EH (cell line): ENCODE measurements around the gene GRID1.
"Not testable (repeated sequence)": the region's sequence is repeated elsewhere in the genome, so short reads cannot be mapped to it uniquely, and the experiment has no call there.

Experiments used
- DNase-seq: peaks from one replicate; pipeline ENCODE4 v3.0.0-alpha.2; 2015; ENCODE audit warnings: low read depth

Gene GRID1

DNA sequence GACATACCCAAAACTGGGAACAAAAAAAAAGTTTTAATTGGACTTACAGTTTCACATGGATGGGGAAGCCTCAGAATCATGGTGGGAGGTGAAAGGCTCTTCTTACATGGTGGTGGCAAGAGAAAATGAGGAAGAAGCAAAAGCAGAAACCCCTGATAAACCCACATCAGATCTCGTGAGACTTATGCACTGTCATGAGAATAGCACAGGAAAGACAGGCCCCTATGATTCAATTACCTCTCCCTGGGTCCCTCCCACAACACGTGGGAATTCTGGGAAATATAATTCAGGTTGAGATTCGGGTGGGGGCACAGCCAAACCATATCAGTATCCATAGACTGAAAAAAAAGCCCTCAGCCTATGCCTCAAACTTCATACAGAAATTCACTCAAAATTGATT lies 647.2 kb downstream of the GRID1 start:
- no peak for DNase-seq

DNA sequence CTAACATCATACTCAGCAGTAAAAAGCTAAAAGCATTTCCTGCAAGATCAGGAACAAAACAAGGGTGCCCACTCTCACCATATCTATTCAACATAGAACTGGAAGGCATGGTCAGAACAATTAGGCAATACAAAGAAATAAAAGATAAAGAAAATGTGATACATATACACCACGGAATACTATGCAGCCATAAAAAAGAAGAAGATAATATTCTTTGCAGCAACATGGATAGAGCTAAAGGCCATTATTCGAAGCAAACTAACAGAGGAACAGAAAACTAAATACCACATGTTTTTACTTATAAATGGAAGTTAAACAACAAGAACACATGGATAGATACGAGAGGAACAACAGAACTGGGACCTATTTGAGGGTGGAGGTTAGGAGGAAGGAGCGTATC lies 652.7 kb downstream of the GRID1 start:
- DNase-seq: no peak

DNA sequence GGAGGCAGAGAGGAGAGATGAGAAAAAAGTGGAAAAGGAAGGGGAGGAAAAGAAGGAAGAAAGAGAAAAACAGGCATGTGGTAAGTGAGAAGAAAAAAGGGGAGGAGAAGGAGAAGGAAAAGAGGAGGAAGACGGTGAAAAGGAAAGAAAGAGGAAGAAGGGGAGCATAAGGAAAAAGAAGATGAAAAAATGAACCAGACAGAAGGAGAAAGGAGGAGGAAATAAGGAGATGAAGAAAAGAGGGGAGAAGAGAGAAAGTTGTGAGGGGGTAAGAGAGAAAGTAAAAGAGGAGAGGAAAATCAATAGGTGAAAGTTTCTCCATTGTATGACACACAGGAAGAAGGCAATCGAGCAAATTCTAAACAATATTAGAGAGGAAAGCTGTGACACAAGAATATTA lies 663.8 kb downstream of the GRID1 start:
- DNase-seq: no peak

DNA sequence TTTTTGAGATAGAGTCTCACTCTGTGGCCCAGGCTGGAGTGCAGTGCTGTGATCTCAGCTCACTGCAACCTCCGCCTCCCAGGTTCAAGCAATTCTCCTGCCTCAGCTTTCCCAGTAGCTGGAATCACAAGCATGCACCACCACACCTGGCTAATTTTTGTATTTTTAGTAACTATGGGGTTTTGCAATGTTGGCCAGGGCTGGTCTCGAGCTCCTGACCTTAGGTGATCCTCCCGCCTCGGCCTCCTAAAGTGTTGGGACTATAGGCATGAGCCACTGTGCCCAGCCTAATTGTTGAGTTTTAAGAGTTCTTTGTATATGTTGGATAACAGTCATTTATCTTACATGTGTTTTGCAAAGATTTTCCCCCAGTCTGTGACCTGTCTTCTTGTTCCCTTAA lies 667.5 kb downstream of the GRID1 start:
- DNase-seq: not testable (repeated sequence)

DNA sequence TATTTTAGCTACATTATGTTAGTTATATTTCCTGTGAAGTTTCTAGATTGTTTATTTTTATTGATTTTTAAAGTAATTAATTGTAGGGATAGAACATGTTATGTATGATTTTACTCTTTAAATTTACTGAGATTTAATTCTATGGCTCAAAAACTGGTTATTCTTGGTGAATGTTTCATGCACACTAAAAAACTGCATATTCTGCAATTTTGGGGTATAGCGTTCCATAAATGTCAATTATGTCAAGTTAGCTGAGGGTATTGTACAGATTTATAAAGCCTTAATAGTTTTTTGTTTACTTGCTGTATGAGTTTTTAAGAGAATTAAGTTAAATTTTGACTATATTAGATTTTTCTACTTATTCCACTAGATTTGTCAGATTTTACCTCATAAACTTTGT lies 669.7 kb downstream of the GRID1 start:
- no peak for DNase-seq

DNA sequence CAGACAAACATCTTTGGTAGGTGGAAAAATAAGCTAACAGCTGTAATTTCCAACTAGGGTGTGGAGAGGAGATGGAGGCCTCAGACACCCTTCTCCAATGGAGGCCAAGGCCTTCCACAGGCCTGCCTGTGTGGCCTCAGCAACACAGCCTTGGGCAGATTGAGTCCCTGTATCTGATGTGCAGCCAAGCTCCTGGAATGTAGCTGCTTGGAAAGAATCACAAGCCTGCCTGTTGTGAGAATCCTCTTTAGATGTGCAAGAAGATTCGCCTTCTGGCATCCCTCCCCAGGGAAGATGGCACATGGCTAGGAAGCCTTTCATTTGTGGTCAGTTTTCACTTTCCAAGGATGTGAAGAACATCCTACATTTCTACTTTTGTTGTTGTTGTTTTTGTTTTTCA lies 684.0 kb downstream of the GRID1 start:
- DNase-seq: no peak

DNA sequence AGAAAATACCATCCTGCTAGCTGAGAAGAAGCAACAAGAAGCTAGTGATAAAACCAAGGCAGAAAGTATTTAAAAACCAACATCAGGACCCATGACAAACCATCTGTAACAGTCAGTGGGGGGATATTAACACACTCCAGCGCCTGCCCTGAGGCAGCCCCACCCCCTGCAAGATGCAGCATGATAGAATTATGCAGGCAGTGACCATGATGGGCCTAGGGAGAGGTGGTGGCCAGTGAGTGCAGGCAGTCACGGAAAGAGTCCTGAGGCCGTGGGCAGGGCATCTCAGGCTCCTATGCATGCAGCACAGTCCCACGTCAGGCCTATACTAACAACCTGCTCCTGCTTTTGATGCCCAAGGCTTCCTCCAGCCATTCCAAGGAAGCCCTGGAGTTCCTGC lies 686.9 kb downstream of the GRID1 start:
- no peak for DNase-seq

DNA sequence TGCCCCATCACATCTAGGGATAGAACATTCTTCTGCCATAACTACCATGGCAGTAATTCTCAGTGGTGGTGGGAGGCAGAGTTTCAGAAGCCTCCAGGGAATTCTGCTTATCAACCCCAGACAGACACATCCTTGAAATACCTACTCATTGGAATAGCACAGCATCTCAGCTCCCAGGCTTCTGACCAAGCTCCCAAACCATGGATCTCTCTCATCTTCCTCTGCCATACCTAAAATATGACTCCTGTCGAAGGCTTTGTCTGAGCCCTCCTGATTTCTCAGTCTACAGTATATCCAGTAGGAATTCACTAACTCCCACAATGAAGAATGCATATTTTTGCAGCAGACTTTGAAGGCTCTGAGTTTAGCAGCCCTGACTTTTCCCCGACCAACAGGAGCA lies 687.5 kb downstream of the GRID1 start:
- DNase-seq: no peak

DNA sequence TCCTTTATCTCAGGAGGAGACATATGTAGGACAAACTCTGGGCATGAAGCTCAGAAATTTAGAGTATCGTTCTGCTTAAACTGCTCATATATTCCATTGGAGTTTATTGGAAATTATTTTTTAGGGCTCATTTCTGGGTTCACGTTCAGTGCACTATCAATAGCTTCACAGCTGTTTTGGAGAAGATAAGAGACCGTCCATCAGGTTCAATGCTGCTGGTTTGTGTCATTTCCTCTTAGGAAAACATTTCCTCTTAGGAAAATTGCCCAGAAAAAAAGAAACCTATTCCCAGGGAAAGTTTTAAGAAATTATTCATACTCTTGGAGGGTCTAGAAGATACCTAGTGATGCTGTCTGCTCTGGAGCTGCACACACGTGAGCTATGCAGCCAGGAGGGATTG lies 691.7 kb downstream of the GRID1 start:
- DNase-seq: no peak

DNA sequence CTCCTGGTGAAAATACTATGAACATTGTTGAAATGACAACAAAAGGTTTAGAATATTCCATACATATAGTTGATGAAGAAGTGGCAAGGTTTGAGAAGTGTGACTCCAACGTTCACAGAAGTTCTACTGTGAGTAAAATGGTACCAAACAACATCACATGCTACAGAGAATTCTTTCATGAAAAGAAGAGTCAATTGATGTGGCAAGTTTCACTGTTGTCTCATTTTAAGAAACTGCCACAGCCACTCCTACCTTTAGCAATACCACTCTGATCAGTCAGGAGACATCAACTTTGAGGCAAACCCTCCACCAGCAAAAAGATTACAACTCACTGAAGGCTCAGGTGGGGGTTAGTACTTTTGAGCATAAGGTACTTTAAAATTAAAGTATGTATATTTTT lies 693.3 kb downstream of the GRID1 start:
- no peak for DNase-seq

DNA sequence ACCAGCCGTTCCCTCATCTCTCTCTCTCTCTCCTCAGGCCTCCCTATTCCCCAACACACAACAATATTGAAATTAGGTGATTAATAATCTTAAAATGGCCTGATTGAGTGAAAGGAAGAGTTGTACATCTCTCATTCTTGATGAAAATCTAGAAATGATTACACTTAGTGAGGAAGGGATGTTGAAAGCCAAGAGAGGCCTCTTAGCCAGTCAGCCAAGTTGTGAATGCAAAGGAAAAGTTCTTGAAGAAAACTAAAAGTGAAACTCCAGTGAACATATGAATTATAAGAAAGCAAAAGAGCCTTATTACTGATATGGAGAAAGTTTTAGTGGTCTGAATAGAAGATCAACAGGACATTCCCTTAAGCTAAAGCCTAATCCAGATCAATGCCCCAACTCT lies 695.1 kb downstream of the GRID1 start:
- no peak for DNase-seq

DNA sequence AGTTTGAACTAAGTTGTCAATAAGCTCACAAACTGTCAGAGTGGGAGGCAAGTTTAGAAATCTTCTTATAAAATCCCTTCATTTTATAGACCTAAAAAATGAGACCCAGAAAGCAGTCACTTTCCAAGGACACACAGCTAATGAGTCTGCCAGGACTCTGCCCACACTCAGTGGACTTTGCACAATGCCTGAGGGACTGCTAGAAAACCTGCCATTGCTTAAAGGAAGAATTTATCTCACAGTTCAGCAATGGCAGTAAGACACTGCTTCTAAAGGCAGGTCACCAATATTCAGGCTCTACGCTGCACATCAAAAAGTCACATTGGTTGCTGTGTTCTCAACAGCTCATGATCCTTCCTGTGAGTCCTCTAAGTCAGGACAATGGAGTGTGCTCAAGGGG lies 698.1 kb downstream of the GRID1 start:
- no peak for DNase-seq

DNA sequence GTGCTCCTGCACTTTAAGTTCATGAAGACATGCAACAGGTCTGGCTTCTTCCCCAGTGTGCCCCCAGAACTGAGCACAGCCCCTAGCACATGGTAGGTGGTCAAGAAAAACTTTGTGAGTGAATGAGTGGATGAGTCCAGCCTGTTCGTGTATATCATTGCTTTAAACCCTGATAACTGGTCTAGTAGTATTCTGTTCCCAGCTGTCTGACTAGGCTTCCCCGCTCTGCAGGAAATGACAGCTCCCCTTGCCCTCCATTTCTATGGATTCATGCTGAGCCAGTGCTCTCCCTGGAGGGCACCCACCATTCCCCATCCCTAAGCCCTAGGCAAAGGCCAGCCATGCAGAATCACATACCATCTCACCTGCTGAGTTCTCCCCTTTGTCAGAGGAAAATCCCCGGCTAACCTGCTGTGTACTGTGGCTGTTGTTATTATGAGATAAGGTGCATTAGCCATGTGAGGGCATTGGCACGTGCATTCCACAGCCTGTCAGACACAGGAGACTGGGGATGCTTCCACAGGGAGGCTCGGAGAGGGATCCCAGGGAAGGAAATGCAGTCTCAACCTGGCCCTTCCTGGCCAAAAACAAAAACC lies 698.9 kb downstream of the GRID1 start:
- DNase-seq: no peak

DNA sequence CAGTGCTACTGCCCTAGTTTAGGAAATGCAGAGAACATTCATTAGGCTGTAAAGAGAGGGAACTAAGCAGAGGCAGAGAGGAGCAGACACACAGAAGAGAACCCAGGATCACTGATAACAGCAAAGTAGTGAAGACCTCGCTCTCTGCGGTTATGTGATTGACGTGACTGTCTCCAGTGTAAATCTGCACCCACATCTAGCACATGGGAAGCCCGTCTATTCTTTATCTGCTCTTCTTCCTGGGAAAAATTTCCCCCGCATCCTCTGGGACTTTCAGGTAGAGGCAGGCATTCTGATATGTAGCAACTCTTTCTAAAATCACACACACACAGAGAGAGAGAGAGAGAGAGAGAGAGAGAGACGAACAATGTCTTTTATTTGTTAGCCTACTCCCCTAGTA lies 699.6 kb downstream of the GRID1 start:
- DNase-seq: no peak

DNA sequence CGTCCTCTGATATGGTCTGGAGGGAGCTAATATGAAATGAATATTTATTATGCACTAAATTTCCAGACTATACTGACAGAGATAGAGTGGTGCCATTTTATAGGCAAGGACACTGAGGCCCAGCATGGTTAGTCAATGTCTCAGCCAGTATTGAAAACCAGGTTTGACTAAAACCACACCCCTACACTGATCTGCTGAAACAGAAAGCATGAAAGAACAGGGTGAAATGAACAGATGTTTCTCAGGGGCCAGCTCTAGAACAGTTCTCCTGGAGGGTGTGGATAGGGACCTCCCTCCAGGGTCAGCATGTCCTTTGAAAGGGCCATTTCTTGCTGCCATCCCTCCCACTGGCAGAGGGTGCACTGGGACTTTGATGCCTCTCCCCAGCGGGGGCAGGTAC lies 700.5 kb downstream of the GRID1 start:
- no peak for DNase-seq

DNA sequence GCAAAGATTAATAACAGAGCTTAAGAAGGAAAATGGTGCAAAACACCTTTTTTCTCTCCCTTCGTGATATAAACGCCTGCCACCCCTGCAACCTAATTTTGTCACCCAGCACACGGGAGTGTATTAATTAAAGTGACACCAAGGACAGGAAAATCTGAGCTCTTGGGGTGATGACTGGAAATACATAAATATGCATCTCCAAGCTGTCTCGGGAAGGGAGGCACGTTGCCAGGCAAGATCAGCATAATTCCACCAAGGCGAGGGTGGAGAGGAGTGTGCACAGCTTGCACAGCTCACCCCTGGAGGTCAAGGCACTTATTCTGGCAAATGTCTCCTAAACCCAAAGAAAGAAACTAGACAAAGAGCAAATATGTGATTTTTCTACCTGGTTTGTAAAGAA lies 700.9 kb downstream of the GRID1 start:
- no peak for DNase-seq

DNA sequence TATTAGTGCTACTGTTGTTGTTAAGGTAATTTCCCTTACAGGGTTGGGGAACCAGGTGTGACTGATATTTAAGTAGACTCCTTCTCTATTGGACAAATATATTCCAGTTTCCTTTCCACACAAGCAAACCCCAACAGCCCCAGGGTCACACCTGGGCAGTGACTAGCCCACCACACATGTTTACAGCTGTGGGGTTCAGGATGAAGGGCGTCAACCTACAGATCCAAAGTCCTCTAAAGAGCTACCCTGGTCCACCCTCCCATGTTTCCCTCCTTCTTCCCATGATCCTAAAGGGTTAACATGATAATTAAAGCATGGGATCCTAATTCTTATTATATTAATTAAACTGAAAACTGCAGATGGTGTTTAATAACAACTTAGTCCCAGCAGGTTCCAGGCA lies 701.5 kb downstream of the GRID1 start:
- no peak for DNase-seq

DNA sequence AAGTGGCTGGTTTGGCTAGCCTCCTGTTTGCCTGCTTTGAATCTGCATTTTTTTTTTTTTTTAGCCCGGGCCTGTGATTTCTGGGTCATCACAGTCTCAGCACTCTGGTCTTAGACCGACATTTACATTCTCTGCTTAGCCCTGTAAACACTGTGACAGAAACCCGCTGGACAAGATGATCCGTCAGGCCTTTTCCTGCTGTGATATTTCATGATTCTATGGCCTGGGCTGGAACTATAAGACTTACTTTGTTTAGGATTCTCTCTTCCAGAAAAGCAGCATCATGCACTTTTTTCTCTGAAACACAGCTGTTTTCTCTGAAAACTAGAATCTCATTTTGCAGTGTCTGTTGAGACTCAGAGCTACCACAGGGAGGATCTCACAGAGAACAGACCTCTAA lies 705.5 kb downstream of the GRID1 start:
- no peak for DNase-seq

DNA sequence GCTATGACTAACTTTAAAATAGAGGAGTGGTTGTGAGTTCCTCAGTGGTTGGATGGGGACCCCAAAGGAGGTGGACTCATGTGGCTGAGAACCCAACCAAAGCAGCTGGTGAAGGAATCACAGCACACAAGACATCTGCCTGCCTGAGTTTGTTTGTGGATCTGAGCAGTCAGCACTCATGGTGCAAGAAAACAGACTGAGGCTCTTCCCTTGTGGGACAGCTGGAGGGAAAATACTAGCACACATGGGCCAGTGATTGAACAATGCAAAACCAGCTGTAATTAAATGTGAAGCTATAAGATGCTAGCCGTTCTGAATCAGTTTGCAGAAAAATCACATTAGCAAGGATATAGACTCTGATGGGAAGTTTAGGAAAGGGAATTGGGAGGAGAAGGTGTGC lies 707.3 kb downstream of the GRID1 start:
- DNase-seq: no peak

DNA sequence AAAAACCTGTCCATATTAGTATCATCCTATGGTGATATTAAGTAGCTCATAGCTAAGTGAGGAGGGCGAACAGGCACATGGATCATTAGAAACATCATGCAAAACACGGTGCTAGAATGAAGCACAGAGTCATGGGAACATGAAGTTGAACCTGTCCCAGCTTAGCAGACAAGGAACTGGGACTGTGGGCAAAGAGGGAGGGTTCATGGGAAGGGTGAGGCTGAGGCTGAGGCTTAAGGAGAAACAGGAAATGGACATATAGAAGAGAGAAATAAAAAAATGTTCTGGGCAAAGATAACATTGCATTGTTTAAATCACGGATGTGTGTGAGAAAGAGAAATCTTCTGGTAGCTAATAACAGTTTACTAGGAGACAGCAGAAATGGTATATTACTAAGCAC lies 708.1 kb downstream of the GRID1 start:
- DNase-seq: no peak

DNA sequence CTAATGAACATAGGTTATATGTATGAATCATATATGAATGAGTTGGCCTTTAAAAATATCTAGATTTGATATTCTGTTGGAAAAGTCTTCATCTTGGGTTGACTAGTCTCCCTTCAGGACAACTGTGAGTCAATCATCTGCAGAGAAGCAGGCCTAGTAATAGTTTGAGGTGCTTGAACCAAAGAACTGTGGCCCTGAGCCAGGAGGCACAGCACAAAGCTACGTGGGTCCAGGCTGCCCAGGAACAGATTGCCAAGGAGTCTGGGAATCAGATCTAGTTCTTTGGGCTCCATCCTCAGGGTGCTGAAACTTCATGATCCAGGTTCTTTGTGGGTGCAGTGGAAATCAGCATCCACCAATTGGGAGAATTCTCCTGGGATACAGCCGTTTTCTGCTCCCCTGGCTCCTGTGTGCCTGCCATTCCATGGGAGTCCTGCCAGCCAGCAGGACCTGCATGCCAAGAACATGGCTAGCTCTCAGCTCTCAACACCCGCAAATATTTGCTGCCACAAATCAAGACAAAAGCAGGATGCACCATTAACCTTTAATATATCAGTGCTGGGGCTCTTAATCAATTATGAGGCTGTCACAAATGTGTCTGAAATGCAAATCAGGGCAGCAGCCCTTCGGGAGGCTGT lies 709.0 kb downstream of the GRID1 start:
- DNase-seq: no peak

DNA sequence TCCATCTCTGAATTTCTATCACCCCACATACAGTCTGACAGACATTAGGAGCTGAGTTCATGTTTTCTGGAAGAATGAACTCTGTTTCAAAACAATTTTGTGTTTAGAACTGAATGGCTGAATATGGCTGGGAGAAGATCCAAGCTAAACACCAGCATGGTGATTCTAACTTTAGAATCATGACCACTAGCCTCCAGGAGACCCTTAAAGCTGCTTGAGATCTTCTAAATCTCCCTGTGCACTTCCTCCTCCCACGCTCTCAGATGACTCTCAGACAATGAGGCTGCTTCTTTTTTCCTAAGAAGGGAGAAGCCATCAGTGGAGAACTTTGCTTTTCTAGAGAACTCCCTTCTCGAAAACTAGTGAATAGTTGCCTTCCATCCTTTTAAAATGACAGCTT lies 711.2 kb downstream of the GRID1 start:
- DNase-seq: peak; percentile 68

DNA sequence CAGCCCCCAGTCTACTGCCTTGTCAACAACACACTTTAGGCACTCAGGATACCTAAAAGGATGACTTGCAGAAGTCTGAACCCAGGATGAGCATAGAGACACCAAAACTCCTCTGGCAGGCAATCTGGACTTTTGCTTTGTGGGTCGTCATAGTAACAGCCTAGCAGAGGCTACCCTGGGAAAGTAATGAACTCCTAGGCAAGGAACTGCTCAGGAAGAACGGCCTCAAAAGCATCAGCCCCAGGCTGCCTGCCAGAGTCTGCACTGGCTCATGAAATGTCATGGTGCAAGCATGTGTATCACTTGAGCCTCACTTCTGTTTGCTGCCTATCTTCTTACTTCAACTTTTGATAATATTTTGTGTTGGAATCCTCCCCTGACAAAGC lies 715.1 kb downstream of the GRID1 start:
- DNase-seq: peak; percentile 72

DNA sequence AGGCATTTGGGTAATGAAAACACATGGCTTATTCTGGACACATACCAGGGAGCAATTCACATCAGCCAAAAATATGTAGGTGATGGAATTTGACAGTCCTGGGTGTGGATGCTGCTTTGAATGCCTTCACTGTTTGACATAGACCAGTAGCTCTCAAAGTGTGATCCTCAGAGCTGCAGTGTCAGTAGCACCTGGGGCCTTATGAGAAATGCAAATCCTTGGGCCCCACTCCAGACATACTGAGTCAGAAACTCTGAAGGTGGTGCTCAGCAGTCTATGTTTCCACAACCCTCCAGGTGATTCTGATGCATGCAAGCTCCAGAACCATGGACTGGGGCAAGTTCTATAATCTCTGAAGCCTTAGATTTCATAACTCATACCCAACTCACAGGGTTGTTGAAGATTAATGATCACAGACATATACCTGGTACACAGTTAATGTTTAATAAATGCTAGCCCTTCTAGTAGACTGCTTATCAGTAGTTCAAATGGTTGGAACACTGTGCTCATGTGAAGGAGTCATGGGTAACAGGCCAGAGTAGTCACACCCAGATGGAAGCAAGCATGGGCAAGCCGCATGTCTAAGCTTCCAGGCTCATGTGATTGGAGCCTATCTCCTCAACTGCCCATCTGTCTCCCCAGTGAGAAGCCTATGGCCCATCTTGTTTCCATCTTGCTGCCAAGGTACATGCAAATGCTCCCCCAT lies 715.7 kb downstream of the GRID1 start:
- DNase-seq: no peak
